ENCODE measurements around the gene NUPR2.
A peak's percentile ranks its signal among the peaks of the same experiment; 100 is the strongest.
"Not testable (repeated sequence)": the region's sequence is repeated elsewhere in the genome, so short reads cannot be mapped to it uniquely, and the experiment has no call there.

NUPR2 gene

GRCh38 chr7:56106108-56107073 lies 9.8 kb downstream of the NUPR2 start, which contains the start of gene CHCHD2:
CHCHD2 (minus strand) TSS chr7:56106476; CDS start chr7:56106413, 63 bp downstream.
- no peak for TF ChIP-seq CTCF (IDR thresholded peaks at IDR 0.05; ENCODE audit: poor library complexity, severe bottlenecking)

GRCh38 chr7:56105508-56105907 lies 10.7 kb downstream of the NUPR2 start:
- no peaks in the 10 kb centered on the region for H3K9me3 ChIP-seq (ENCODE audit: severe bottlenecking)
- peaks cover 47% of the 10 kb centered on the region for H3K36me3 ChIP-seq (ENCODE audit: low read depth)
- H3K4me1 ChIP-seq (ENCODE audit: insufficient read depth, poor library complexity, severe bottlenecking) = peaks cover 7% of the 10 kb centered on the region
- H3K27ac ChIP-seq (ENCODE audit: poor library complexity, severe bottlenecking) = peak overlapping the region; percentile 70
- no peaks in the 10 kb centered on the region for H3K27me3 ChIP-seq (ENCODE audit: insufficient read depth, poor library complexity, severe bottlenecking)
- DNase-seq (ENCODE audit: low spot score) = no peak
- H3K4me3 ChIP-seq (ENCODE audit: severe bottlenecking) = peak overlapping the region; percentile 81
- ATAC-seq (ENCODE audit: low read depth) = peak; percentile 33; the same call in 1 of the 3 replicates
- TF ChIP-seq CTCF (IDR thresholded peaks at IDR 0.05; ENCODE audit: poor library complexity, severe bottlenecking) = no peak

More at GRCh38 chr7:56106108-56107073, 9.8 kb downstream of the NUPR2 start, which contains the start of gene CHCHD2:
- Histone ChIP-seq H3K27me3 (ENCODE audit: insufficient read depth, poor library complexity, severe bottlenecking) (no peaks in the 10 kb centered on the region), H3K4me3 (ENCODE audit: severe bottlenecking) (peak within 1 kb of the TSS; percentile 81), H3K4me1 (ENCODE audit: insufficient read depth, poor library complexity, severe bottlenecking) (peaks cover 7% of the 10 kb centered on the region), H3K36me3 (ENCODE audit: low read depth) (peaks cover 40% of the 10 kb centered on the region), H3K27ac (ENCODE audit: poor library complexity, severe bottlenecking) (peak within 1 kb of the TSS; percentile 70), H3K9me3 (ENCODE audit: severe bottlenecking) (no peaks in the 10 kb centered on the region)
- DNase-seq (ENCODE audit: low spot score) (peak; percentile 96), ATAC-seq (ENCODE audit: low read depth) (peak; percentile 99)

- not testable (repeated sequence) for H3K9me3 ChIP-seq (ENCODE audit: severe bottlenecking); H3K4me3 ChIP-seq (ENCODE audit: severe bottlenecking); H3K27me3 ChIP-seq (ENCODE audit: insufficient read depth, poor library complexity, severe bottlenecking); H3K27ac ChIP-seq (ENCODE audit: poor library complexity, severe bottlenecking); H3K4me1 ChIP-seq (ENCODE audit: insufficient read depth, poor library complexity, severe bottlenecking); ATAC-seq (ENCODE audit: low read depth); DNase-seq (ENCODE audit: low spot score)
- H3K36me3 ChIP-seq (ENCODE audit: low read depth) = peaks cover 58% of the 10 kb centered on the region
Measured at GRCh38 chr7:56104138-56104537, 12.1 kb downstream of the NUPR2 start.

GRCh38 chr7:56099653-56100052 lies 16.6 kb downstream of the NUPR2 start:
- no peak for TF ChIP-seq CTCF (IDR thresholded peaks at IDR 0.05; ENCODE audit: poor library complexity, severe bottlenecking)
- no peaks in the 10 kb centered on the region for H3K4me1 ChIP-seq (ENCODE audit: insufficient read depth, poor library complexity, severe bottlenecking)
- no peaks in the 10 kb centered on the region for H3K27me3 ChIP-seq (ENCODE audit: insufficient read depth, poor library complexity, severe bottlenecking)
- no peak overlapping the region for H3K27ac ChIP-seq (ENCODE audit: poor library complexity, severe bottlenecking)
- no peaks in the 10 kb centered on the region for H3K9me3 ChIP-seq (ENCODE audit: severe bottlenecking)
- ATAC-seq (ENCODE audit: low read depth) = peak; percentile 36; the same call in 2 of the 3 replicates
- no peak overlapping the region for H3K4me3 ChIP-seq (ENCODE audit: severe bottlenecking)
- peaks cover 51% of the 10 kb centered on the region for H3K36me3 ChIP-seq (ENCODE audit: low read depth)
- no peak for DNase-seq (ENCODE audit: low spot score)

GRCh38 chr7:56098187-56099008 lies 17.8 kb downstream of the NUPR2 start:
- H3K27ac ChIP-seq (ENCODE audit: poor library complexity, severe bottlenecking); H3K4me3 ChIP-seq (ENCODE audit: severe bottlenecking); H3K9me3 ChIP-seq (ENCODE audit: severe bottlenecking); H3K4me1 ChIP-seq (ENCODE audit: insufficient read depth, poor library complexity, severe bottlenecking); H3K27me3 ChIP-seq (ENCODE audit: insufficient read depth, poor library complexity, severe bottlenecking); ATAC-seq (ENCODE audit: low read depth); DNase-seq (ENCODE audit: low spot score): not testable (repeated sequence)
- peaks cover 39% of the 10 kb centered on the region for H3K36me3 ChIP-seq (ENCODE audit: low read depth)
